Measurements from ENCODE around the gene PEPD.

PEPD gene

GRCh38 chr19:33510462-33511194 is 11.0 kb downstream of the PEPD start:
- no peak for DNase-seq

GRCh38 chr19:33509774-33510173 is 11.8 kb downstream of the PEPD start:
- no peak for DNase-seq

- no peak for DNase-seq
These were observed 12.5 kb downstream of the PEPD start for GRCh38 chr19:33508941-33509614.

- no peak for DNase-seq
These were observed 13.2 kb downstream of the PEPD start for GRCh38 chr19:33508431-33508830.

- DNase-seq = no peak
These were observed 13.6 kb downstream of the PEPD start for GRCh38 chr19:33508009-33508408.

- DNase-seq = no peak
These were observed 14.3 kb downstream of the PEPD start for GRCh38 chr19:33507021-33507956.

- DNase-seq = no peak
These were observed 15.1 kb downstream of the PEPD start for GRCh38 chr19:33506498-33506897.

- no peak for DNase-seq
These were observed 15.8 kb downstream of the PEPD start for GRCh38 chr19:33505823-33506222.

GRCh38 chr19:33505148-33505547 is 16.4 kb downstream of the PEPD start:
- DNase-seq = no peak

- no peak for DNase-seq
These were observed 17.5 kb downstream of the PEPD start for GRCh38 chr19:33504058-33504444.

- DNase-seq = no peak
These were observed 18.0 kb downstream of the PEPD start for GRCh38 chr19:33503433-33504057.

GRCh38 chr19:33503030-33503429 is 18.6 kb downstream of the PEPD start:
- DNase-seq = no peak

- DNase-seq = no peak
These were observed 19.1 kb downstream of the PEPD start for GRCh38 chr19:33502521-33502920.

GRCh38 chr19:33501693-33502356 is 19.8 kb downstream of the PEPD start:
- DNase-seq = no peak

- no peak for DNase-seq
These were observed 20.6 kb downstream of the PEPD start for GRCh38 chr19:33500991-33501390.

GRCh38 chr19:33500586-33500985 is 21.0 kb downstream of the PEPD start:
- DNase-seq = no peak

- DNase-seq = no peak
These were observed 21.7 kb downstream of the PEPD start for GRCh38 chr19:33499671-33500506.

GRCh38 chr19:33499248-33499647 is 22.3 kb downstream of the PEPD start:
- DNase-seq = no peak

- DNase-seq = no peak
These were observed 23.1 kb downstream of the PEPD start for GRCh38 chr19:33498391-33499000.

GRCh38 chr19:33497778-33498175 is 23.8 kb downstream of the PEPD start:
- no peak for DNase-seq

GRCh38 chr19:33497131-33497777 is 24.3 kb downstream of the PEPD start:
- no peak for DNase-seq

All from islet precursor cell (in vitro differentiated cells).